T-helper 1 cell treated with Interleukin-12 subunit alpha and Interleukin-12 subunit beta and Interleukin-4 antibody, amounts not matched to agents 30 μg/mL and 1 μg/mL, for 36 hours (primary cell): Measurements from ENCODE around the gene DLG2.

Source experiments
- H3K27ac Mint-ChIP-seq: one replicate; pipeline ENCODE4 v1.8.0; 2021; ENCODE audit warnings: mild to moderate bottlenecking, mixed read lengths
- H3K27me3 Mint-ChIP-seq: one replicate; pipeline ENCODE4 v1.8.0; 2021; ENCODE audit warnings: low read depth, mixed read lengths
- H3K36me3 Mint-ChIP-seq: one replicate; pipeline ENCODE4 v1.8.0; 2021; ENCODE audit warnings: low read depth, mixed read lengths
- H3K4me1 Mint-ChIP-seq: one replicate; pipeline ENCODE4 v1.8.0; 2021; ENCODE audit warnings: low read depth, mixed read lengths
- H3K4me3 Mint-ChIP-seq: one replicate; pipeline ENCODE4 v1.8.0; 2021; ENCODE audit warnings: mild to moderate bottlenecking, moderate library complexity, mixed read lengths
- H3K9me3 Mint-ChIP-seq: one replicate; pipeline ENCODE4 v1.8.0; 2021; ENCODE audit warnings: mixed read lengths

The DLG2 gene

GRCh38 chr11:83523676-83524075, 2103.5 kb downstream of the DLG2 start:
- H3K36me3 Mint-ChIP-seq: no peaks in the 10 kb centered on the region
- no peaks in the 10 kb centered on the region for H3K4me1 Mint-ChIP-seq
- H3K27me3 Mint-ChIP-seq: no peaks in the 10 kb centered on the region
- no peak overlapping the region for H3K27ac Mint-ChIP-seq
- H3K9me3 Mint-ChIP-seq: no peaks in the 10 kb centered on the region
- H3K4me3 Mint-ChIP-seq: no peak overlapping the region

GRCh38 chr11:83522911-83523310, 2104.2 kb downstream of the DLG2 start:
- Mint-ChIP-seq H3K4me1 (no peaks in the 10 kb centered on the region), H3K36me3 (no peaks in the 10 kb centered on the region), H3K9me3 (no peaks in the 10 kb centered on the region), H3K4me3 (no peak overlapping the region), H3K27me3 (no peaks in the 10 kb centered on the region), H3K27ac (no peak overlapping the region)

GRCh38 chr11:83521647-83522596, 2105.2 kb downstream of the DLG2 start:
- no peak overlapping the region for H3K4me3 Mint-ChIP-seq
- no peaks in the 10 kb centered on the region for H3K4me1 Mint-ChIP-seq
- no peaks in the 10 kb centered on the region for H3K36me3 Mint-ChIP-seq
- H3K27me3 Mint-ChIP-seq: no peaks in the 10 kb centered on the region
- H3K9me3 Mint-ChIP-seq: no peaks in the 10 kb centered on the region
- H3K27ac Mint-ChIP-seq: no peak overlapping the region

- no peaks in the 10 kb centered on the region for H3K27me3 Mint-ChIP-seq
- no peak overlapping the region for H3K4me3 Mint-ChIP-seq
- H3K4me1 Mint-ChIP-seq: no peaks in the 10 kb centered on the region
- H3K36me3 Mint-ChIP-seq: no peaks in the 10 kb centered on the region
- no peak overlapping the region for H3K27ac Mint-ChIP-seq
- H3K9me3 Mint-ChIP-seq: no peaks in the 10 kb centered on the region
Measured at GRCh38 chr11:83520849-83521248, 2106.3 kb downstream of the DLG2 start.

- no peaks in the 10 kb centered on the region for H3K9me3 Mint-ChIP-seq
Measured at GRCh38 chr11:83511646-83512045, 2115.5 kb downstream of the DLG2 start.

GRCh38 chr11:83510530-83511460, 2116.3 kb downstream of the DLG2 start:
- Mint-ChIP-seq H3K9me3 (no peaks in the 10 kb centered on the region), H3K4me3 (no peak overlapping the region), H3K36me3 (no peaks in the 10 kb centered on the region), H3K4me1 (no peaks in the 10 kb centered on the region), H3K27me3 (no peaks in the 10 kb centered on the region), H3K27ac (no peak overlapping the region)

More at GRCh38 chr11:83511646-83512045, 2115.5 kb downstream of the DLG2 start:
- H3K4me3 Mint-ChIP-seq: no peak overlapping the region
- no peak overlapping the region for H3K27ac Mint-ChIP-seq
- no peaks in the 10 kb centered on the region for H3K4me1 Mint-ChIP-seq
- no peaks in the 10 kb centered on the region for H3K36me3 Mint-ChIP-seq
- H3K27me3 Mint-ChIP-seq: no peaks in the 10 kb centered on the region

GRCh38 chr11:83508804-83509203, 2118.3 kb downstream of the DLG2 start:
- H3K27ac Mint-ChIP-seq: no peak overlapping the region
- H3K36me3 Mint-ChIP-seq: no peaks in the 10 kb centered on the region
- no peak overlapping the region for H3K4me3 Mint-ChIP-seq
- H3K27me3 Mint-ChIP-seq: no peaks in the 10 kb centered on the region
- H3K4me1 Mint-ChIP-seq: no peaks in the 10 kb centered on the region
- no peaks in the 10 kb centered on the region for H3K9me3 Mint-ChIP-seq

- Mint-ChIP-seq H3K27ac (no peak overlapping the region), H3K4me1 (no peaks in the 10 kb centered on the region), H3K36me3 (no peaks in the 10 kb centered on the region), H3K4me3 (no peak overlapping the region), H3K9me3 (no peaks in the 10 kb centered on the region), H3K27me3 (no peaks in the 10 kb centered on the region)
Measured at GRCh38 chr11:83502041-83502440, 2125.1 kb downstream of the DLG2 start.

GRCh38 chr11:83493917-83494316, 2133.2 kb downstream of the DLG2 start:
- no peaks in the 10 kb centered on the region for H3K36me3 Mint-ChIP-seq
- H3K27ac Mint-ChIP-seq: no peak overlapping the region
- no peaks in the 10 kb centered on the region for H3K4me1 Mint-ChIP-seq
- H3K4me3 Mint-ChIP-seq: no peak overlapping the region
- peaks cover 10% of the 10 kb centered on the region for H3K27me3 Mint-ChIP-seq
- H3K9me3 Mint-ChIP-seq: no peaks in the 10 kb centered on the region

- Mint-ChIP-seq H3K27ac (no peak overlapping the region), H3K4me3 (no peak overlapping the region), H3K36me3 (no peaks in the 10 kb centered on the region), H3K9me3 (no peaks in the 10 kb centered on the region), H3K27me3 (peaks cover 10% of the 10 kb centered on the region), H3K4me1 (no peaks in the 10 kb centered on the region)
Measured at GRCh38 chr11:83493034-83493433, 2134.1 kb downstream of the DLG2 start.

GRCh38 chr11:83483808-83484207, 2143.3 kb downstream of the DLG2 start:
- H3K27ac Mint-ChIP-seq: no peak overlapping the region
- H3K4me1 Mint-ChIP-seq: no peaks in the 10 kb centered on the region
- H3K9me3 Mint-ChIP-seq: no peaks in the 10 kb centered on the region
- H3K36me3 Mint-ChIP-seq: no peaks in the 10 kb centered on the region
- no peak overlapping the region for H3K4me3 Mint-ChIP-seq
- H3K27me3 Mint-ChIP-seq: no peaks in the 10 kb centered on the region

GRCh38 chr11:83480811-83481210, 2146.3 kb downstream of the DLG2 start:
- Mint-ChIP-seq H3K4me1 (no peaks in the 10 kb centered on the region), H3K9me3 (no peaks in the 10 kb centered on the region), H3K27me3 (no peaks in the 10 kb centered on the region), H3K36me3 (no peaks in the 10 kb centered on the region), H3K4me3 (no peak overlapping the region), H3K27ac (no peak overlapping the region)

- no peaks in the 10 kb centered on the region for H3K27me3 Mint-ChIP-seq
- no peaks in the 10 kb centered on the region for H3K9me3 Mint-ChIP-seq
- H3K36me3 Mint-ChIP-seq: no peaks in the 10 kb centered on the region
- no peak overlapping the region for H3K27ac Mint-ChIP-seq
- no peaks in the 10 kb centered on the region for H3K4me1 Mint-ChIP-seq
- H3K4me3 Mint-ChIP-seq: no peak overlapping the region
Measured at GRCh38 chr11:83480251-83480650, 2146.9 kb downstream of the DLG2 start.

GRCh38 chr11:83477772-83478171, 2149.4 kb downstream of the DLG2 start:
- Mint-ChIP-seq H3K4me3 (no peak overlapping the region), H3K27ac (no peak overlapping the region), H3K36me3 (no peaks in the 10 kb centered on the region), H3K9me3 (no peaks in the 10 kb centered on the region), H3K4me1 (no peaks in the 10 kb centered on the region), H3K27me3 (no peaks in the 10 kb centered on the region)

- no peaks in the 10 kb centered on the region for H3K36me3 Mint-ChIP-seq
- no peak overlapping the region for H3K4me3 Mint-ChIP-seq
- H3K27ac Mint-ChIP-seq: no peak overlapping the region
- peaks cover 1% of the 10 kb centered on the region for H3K4me1 Mint-ChIP-seq
- no peaks in the 10 kb centered on the region for H3K9me3 Mint-ChIP-seq
- H3K27me3 Mint-ChIP-seq: peaks cover under 1% of the 10 kb centered on the region
Measured at GRCh38 chr11:83475760-83476159, 2151.4 kb downstream of the DLG2 start.
